Activated effector memory CD4-positive, alpha-beta T cell treated with anti-CD3 and anti-CD28 coated beads, Interleukin-2, amount 50 U/mL, for 16 hours (primary cell): ENCODE data around the gene TMEM217.
"Not testable (repeated sequence)": the region's sequence is repeated elsewhere in the genome, so short reads cannot be mapped to it uniquely, and the experiment has no call there.

Experiments
- DNase-seq: peaks from one replicate; pipeline ENCODE4 v3.0.0-alpha.2; 2020

Gene TMEM217

GRCh38 chr6:37257634-37258404, at the start of gene TMEM217, which contains the start of gene TBC1D22B:
Gene TMEM217, minus strand, starts transcription at chr6:37258144. Its CDS starts 39,114 bp downstream, at chr6:37219030.
Gene TBC1D22B, plus strand, starts transcription at chr6:37257772. Its CDS starts 146 bp downstream, at chr6:37257918.
- peak; percentile 99 for DNase-seq

- DNase-seq = not testable (repeated sequence)
Measured at GRCh38 chr6:37307484-37307883, 49.5 kb upstream of the TMEM217 start.

- DNase-seq = no peak
Measured at GRCh38 chr6:37306624-37307222, 48.8 kb upstream of the TMEM217 start.

GRCh38 chr6:37305841-37306425, 48.0 kb upstream of the TMEM217 start:
- DNase-seq = no peak

- no peak for DNase-seq
Measured at GRCh38 chr6:37304766-37305165, 46.8 kb upstream of the TMEM217 start.

GRCh38 chr6:37303891-37304503, 46.1 kb upstream of the TMEM217 start:
- no peak for DNase-seq

- no peak for DNase-seq
Measured at GRCh38 chr6:37303091-37303660, 45.2 kb upstream of the TMEM217 start.

GRCh38 chr6:37302086-37302686, 44.2 kb upstream of the TMEM217 start:
- DNase-seq = no peak

GRCh38 chr6:37299990-37300389, 42.0 kb upstream of the TMEM217 start:
- no peak for DNase-seq

- DNase-seq = no peak
Measured at GRCh38 chr6:37298958-37299357, 41.0 kb upstream of the TMEM217 start.

- not testable (repeated sequence) for DNase-seq
Measured at GRCh38 chr6:37297637-37298036, 39.7 kb upstream of the TMEM217 start.

GRCh38 chr6:37293426-37293825, 35.5 kb upstream of the TMEM217 start:
- no peak for DNase-seq

GRCh38 chr6:37289931-37290330, 32.0 kb upstream of the TMEM217 start:
- DNase-seq = peak; percentile 64

GRCh38 chr6:37288247-37288646, 30.3 kb upstream of the TMEM217 start:
- DNase-seq = no peak

GRCh38 chr6:37287519-37288157, 29.7 kb upstream of the TMEM217 start:
- DNase-seq = no peak

- DNase-seq = no peak
Measured at GRCh38 chr6:37285861-37286311, 27.9 kb upstream of the TMEM217 start.

GRCh38 chr6:37284781-37285180, 26.8 kb upstream of the TMEM217 start:
- DNase-seq = no peak

- no peak for DNase-seq
Measured at GRCh38 chr6:37283671-37284151, 25.8 kb upstream of the TMEM217 start.

GRCh38 chr6:37283268-37283667, 25.3 kb upstream of the TMEM217 start:
- no peak for DNase-seq

- DNase-seq = no peak
Measured at GRCh38 chr6:37282371-37282770, 24.4 kb upstream of the TMEM217 start.

- no peak for DNase-seq
Measured at GRCh38 chr6:37280162-37280887, 22.4 kb upstream of the TMEM217 start.
